HG02763 (cell line): Measurements from ENCODE around the gene AMPH.
"Not testable (repeated sequence)": the region's sequence is repeated elsewhere in the genome, so short reads cannot be mapped to it uniquely, and the experiment has no call there.

Source experiments
- ATAC-seq: cut with Tn5 transposase; IDR thresholded peaks from one replicate; pipeline ENCODE4 v1.9.1; 2021; ENCODE audit warnings: mild to moderate bottlenecking, moderate library complexity; ENCODE audit not compliant: unreplicated experiment

The AMPH gene

DNA sequence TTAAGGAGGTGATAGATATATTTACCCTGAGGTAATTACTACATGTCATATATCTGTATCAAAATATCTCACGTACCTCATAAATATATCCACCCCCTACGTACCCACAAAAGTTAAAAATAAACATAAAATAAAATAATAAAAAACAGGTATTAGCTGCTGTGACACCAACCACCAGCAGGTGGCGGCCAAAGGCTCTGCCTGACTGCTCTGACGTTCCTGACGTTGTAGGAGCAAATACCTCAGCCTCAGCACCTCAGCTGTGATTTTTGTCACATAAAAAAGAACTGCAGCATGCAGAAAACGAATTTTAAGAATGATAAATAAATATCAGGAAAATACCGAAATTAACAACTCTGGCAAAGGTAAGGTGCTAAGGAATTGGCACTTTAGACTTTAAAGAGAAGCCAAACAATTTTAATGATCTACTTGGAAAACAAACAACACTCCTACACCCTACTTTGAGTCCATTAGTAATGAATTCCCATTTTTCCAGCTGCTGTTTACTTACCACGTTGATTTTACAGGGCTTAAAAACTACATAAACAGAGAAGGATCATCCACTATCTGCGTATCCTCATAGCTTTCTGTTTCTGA, 232.3 kb downstream of the AMPH start:
- ATAC-seq, result no peak

DNA sequence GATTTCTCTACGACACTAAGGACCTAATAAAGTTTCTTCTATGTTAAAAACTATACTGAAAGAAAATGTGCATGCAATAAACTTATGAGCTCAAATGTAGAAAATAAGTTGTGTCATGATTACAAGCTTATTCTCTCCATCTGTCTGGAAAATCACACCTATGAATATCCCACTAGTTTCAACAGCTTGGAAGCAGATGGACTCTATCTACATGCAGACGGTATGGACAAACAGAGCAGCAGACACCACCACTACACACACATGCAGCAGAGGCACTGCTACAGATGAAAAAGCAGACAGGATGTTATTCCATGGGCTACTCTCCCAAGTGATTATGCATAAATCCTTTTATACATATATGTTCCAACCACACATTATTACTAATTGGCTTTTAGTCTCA, 234.3 kb downstream of the AMPH start:
- no peak for ATAC-seq

DNA sequence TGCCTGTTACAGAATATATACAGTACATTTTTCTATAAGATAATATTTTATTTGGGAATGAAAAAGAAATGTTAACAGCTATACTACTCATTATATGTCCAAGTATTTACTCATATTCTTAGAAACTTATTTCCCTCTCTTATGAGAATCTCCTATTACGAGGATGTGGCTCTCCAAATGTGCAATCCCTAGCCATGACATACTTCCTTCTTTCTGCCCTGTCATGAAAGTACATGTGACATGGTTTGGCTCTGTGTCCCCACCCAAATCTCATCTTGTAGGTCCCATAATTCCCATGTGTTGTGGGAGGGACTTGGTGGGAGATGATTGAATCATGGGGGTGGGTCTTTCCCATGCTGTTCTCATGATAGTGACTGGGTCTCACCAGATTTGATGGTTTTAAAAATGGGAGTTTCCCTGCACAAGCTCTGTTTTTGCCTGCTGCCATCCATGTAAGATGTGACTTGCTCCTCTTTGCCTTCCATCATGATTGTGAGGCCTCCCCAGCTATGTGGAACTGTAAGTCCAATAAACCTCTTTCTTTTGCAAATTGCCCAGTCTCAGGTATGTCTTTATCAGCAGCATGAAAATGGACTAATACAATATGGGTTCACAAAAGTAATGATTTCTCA, 235.1 kb downstream of the AMPH start:
- ATAC-seq, result not testable (repeated sequence)

DNA sequence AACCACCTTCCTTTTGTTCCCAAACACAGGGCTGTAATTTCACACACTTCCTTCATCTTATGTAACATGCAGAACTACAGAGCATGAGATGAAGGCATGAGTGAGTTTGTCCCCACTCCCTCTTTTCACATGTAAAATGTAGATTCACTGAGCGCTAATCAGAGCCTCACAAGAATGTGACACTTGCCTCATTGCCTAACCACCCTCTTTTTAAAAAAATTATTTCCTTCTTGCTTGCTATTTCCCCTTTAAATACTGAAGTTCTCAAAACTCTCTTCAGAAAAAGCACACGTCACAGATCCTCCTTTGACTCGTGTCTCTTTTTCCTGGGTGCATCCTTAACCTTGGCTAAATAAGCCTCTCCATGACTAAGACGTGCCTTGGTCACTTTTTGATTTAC, 236.5 kb downstream of the AMPH start:
- ATAC-seq, result no peak

DNA sequence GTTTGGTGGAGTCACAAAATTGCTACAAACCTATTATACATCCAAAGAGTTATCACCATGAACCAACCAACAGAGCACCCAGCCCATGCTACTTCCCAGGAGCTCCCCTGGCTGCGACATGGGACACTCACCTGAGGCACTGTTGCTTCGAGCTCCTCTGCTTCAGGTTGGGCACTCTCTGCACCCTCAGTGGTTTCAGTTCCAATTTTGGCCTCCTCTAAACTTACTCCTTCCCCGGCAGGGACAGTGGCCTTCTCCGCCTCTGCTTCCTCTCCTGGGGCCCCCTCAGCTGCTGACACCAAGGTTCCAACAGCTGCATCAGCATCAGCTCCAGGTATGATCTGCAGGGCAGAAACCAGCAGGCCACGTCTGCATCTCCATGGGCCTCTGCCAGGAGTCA, 237.3 kb downstream of the AMPH start:
- peak; percentile 48 for ATAC-seq

DNA sequence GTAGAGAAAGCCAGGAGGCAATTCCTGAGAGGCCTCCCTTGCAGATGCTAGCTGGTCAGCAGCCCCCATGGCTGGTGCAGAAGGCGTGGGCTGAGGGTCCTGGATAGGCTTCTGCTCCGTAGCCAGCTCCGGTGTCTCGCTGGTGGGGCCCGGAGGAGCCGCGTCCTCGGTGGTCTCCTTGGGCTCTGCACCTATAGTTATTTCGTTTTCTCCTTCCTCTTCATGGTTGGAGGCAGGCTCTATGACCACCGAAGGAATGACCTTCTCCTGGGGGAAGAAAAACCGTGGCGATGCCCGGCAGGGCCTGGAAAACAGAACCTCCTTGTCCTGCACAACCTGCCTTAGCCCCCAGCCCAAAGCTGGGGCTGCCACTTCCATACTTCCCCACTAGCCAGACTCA, 239.4 kb downstream of the AMPH start:
- ATAC-seq, result no peak

DNA sequence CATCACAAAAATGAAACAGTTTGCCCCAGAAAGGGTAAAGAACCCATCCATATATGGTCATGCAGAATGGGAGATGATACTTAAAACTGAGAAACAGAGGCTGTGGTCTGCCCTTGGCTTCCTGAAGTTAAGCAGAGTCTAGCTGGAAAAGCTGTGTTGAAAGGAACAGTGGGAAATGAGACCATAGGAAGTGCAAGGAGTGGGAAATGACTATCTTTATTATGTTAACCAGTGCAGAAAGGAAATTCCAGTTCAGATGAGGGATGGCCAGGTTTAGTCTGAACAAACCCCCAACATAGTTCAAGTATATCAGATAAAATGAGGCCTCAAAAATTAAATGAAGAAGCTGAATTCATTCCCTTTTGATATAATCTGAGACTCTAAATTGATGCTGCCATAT, 245.5 kb downstream of the AMPH start:
- no peak for ATAC-seq

DNA sequence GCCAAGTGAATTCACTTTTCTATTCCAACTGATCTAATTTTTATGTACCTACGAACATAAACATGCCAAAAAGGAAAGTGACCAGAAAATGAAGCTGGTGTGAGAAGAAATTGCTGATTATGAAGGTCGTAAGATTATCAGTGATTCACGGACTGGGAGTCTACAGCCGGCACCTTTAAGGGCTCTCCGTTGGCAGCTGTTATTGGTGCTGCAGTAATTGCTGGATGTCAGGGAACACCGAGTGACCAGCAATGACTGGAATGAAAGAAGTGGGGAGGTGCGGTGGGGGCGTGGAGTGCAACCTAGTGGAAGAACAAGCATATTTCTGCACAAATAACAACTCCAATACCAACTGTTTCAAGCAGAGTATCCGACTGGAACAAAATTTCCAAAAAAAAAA, 247.9 kb downstream of the AMPH start:
- no peak for ATAC-seq

DNA sequence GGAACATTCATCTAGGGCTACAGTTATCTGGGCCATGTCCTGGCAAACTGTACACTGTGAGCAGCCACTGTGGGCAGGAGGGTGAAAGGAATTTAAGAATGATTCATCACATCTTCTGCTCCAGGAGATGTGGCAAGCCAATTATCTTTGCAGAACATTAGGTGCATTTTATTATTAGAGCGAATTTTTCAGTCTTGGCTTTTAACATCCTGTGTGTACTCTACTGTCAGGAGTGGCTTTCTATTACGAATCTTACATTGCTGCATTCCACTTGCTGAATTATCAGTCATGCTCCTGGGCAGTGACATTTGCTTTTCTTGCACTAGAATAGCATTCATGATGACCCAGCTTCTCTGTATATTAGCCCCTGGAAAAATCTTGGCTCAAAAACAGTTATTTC, 248.5 kb downstream of the AMPH start:
- no peak for ATAC-seq

DNA sequence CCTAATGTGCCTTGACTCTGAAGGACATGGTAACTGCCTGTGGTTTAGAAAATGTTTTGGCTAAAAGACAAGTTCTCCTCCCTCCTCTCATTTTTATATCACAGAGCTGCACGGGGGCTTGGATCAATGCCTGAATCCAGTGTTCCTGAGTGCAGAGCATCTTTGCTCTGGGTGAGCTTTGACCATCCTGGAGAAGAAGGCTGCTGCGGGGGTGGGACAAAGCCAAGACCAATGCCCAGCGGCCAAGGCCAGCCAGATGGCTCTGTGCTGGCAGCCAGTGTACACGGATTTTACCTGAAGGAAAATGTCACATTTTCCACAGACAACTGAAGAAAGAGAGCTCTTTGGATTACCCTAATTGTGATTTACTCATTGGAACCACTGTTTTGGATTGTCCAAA, 255.7 kb downstream of the AMPH start:
- no peak for ATAC-seq

DNA sequence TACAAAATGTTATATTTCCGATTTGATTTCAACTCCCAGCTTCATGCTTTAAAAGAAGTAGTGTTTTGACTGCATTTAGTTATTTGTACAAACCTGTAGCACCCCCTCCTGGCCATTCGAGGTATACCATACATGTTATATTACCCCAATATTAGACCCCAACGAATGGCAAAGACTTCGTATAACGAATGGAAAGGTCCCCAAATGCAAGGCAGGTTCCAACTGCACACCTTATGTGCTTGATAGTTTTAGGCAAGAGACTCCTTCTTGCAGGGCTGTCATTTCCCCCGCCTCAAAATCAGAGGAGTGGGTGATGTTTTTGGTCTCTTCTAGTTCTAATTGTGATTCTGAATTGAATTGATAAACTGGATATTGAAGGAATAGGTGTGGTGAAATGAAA, 256.7 kb downstream of the AMPH start:
- no peak for ATAC-seq

DNA sequence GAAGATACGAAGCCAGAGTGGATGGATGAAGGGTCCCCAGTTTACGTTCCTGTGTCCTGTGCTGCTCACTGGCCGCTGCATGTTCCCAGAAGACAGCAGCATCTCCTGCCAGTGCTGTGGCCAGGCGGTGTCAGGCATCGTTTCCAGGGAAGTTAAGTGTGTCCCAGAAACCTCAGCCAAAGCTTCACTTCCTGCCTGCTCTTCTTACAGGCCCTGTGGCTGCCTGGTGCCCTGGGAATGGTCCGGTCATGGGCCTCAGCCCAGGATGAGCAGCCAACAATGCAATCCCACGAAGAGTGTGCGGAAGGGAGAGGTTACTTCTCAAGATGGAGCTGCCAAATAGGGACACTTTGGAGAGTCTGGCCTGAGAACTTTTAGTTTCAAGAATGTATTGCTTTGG, 258.0 kb downstream of the AMPH start:
- no peak for ATAC-seq

DNA sequence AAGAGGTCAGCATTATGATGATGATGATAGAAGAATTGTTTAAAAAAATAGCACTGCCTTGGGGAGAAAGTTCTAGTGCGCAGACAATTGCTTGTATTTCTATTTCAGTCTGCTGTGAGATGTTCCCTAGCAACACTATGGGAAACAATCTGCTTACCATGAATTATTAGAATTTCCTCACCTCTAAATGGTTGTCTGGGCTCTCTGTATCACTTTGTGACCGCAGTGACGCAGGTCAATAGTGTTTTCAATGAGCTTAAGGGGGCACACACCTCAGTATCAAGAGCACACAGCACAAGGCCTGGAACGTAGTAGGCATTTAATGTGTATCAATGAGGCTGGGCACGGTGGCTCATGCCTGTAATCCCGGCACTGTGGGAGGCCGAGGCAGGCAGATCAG, 258.9 kb downstream of the AMPH start:
- ATAC-seq, result no peak

DNA sequence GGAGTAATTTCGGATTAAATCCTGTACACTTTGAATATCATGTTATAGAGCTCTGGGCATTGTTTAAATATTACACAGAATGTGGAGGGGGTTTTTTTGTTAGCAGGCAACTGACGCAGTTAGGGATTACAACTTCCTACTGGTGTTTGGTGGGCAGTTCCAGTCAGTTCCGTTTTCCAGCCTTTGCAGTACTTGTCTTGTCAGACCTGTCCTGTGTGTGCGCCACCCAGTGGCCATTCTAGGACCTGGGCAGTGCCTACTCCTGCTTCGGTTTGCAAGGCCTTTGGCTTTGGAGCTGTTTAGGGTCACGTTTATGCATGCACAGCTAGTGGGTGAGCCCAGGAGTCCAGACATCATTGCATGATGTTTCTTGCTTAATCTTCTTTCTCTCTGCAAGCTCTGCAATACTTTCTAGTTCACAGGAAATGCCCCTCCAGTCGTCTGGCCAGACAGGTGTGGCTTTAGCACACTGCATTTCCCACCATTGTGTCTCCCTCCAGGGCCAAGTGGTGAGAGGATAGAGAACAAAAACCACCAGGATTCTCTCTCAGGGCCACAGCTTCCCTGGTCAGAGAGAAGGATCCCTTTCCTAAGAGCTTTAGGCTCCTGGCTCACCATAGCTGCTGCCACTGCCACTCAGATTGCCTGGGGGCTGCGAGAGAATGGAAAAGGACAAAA, 261.2 kb downstream of the AMPH start:
- peak; percentile 70 for ATAC-seq

DNA sequence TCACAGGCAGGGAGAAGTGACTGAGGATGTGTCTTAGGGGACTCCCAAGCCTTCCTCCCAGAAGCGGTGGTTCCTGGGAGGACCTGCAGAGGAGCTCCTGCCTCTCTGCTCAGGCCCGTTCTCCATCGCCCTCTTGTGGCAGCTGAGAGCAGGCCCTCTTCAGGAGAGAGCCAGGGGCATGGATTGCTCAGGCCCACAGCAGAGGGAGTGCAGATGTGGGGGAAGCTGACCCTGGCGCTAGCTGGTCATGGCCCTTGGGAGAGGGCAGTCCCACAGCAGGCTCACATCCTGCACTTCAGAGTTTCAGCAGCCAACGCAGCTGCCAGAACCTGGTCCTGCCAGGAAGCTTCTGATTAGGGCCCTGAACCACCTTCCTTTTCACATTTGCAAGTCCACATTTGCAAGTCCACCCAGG, 263.0 kb downstream of the AMPH start:
- ATAC-seq, result peak; percentile 41

DNA sequence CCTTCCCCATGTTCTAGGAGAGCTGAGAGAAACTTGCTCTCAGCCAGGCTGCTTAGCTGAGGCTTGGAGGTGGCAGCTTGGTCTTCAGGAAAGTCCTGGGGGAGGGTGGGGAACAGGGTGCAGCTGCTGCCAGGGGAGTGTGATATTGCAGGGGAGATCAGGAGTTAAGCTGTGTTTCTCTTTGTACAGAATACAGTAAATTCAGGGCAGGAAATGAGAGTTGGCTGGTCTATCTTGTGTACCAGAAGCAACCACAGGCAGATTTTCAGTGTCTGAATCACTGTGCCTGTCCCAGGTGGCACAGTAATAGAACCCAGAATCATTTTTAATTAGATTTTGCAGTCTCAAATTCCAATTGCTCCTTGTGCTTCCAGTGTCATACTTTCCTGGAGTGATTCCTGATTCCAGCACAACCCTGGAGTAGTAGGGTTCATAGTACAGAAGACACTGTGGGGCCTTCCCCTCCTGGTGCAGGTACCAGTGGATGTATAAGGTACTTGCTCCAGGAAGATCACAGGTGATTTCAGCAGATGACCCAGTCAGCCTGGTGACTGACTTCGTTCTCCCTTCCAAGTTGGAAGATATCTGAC, 263.8 kb downstream of the AMPH start:
- peak; percentile 70 for ATAC-seq

DNA sequence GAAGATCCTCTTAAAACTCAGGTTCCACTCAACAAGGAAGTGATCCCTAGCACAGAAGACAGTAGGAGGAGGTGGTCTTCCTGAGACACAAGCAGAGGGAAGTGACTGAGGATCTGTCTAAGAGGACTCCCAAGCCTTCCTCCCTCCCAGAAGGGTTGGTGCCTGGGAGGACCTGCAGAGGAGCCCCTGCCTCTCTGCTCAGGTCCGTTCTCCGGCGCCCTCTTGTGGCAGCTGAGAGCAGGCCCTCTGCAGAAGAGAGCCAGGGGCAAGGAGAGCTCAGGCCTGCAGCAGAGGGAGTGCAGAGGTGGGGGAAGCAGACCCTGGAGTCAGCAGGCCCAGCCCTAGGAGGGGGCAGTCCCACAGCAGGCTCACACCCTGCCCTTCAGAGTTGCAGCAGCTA, 267.8 kb downstream of the AMPH start:
- not testable (repeated sequence) for ATAC-seq

DNA sequence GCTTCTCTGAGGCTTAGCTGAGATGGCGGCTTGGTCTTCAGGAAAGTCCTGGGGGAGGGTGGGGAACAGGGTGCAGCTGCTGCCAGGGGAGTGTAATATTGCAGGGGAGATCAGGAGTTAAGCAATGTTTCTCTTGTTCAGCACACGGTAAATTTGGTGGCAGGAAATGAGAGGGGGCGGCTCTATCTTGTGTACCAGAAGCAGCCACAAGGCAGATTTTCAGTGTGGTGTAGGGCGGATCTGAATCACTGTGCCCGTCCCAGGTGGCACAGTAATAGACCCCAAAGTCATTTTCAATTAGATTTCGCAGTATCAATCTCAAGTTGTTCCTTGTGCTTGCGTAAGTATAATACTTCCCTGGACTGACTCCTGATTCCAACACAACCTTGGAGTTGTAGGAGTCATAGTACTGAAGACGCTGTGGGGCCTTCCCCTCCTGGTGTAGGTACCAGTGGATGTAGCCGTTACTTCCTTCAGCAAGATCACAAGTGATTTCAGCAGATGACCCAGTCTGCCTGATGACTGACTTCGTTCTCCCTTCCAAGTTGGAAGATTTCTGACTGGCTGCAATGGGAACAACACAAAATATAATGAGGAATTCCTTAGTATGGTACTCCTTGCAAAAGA, 268.4 kb downstream of the AMPH start:
- ATAC-seq, result peak; percentile 40

DNA sequence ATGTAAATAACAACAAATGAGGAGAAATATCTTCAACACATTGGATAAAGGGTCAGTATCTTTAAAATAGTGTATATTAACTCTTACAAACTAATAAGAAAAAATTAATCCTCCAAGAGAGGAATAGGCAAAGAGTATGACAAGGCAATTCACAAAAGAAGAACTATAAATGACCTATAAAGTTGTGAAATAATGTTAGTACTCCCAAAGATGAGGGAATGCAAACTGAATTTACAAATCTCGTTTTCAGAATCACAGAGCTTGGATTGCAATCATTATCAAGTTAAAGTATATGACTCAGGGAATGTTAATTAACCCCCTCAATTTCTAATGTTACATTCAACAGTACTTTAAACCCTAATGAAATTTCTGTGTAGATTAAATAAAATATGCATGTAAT, 270.4 kb downstream of the AMPH start:
- no peak for ATAC-seq

DNA sequence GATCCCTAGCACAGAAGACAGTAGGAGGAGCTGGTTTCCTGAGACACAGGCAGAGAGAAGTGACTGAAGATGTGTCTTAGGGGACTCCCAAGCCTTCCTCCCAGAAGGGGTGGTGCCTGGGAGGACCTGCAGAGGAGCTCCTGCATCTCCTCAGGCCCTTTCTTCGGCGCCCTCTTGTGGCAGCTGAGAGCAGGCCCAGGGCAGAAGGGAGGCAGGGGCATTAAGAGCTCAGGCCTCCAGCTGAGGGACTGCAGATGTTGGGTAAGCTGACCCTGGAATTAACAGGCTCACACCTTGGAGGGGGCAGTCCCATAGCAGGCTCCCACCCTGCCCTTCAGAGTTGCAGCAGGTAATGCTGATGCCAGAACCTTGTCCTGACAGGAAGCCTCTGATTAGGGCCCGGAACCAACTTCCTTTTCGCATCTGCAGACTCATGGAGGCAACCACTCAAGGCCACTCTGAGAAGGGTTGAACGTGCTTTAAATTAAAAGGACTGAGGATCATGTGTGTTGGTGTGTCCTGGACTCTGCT, 272.0 kb downstream of the AMPH start:
- ATAC-seq, result peak; percentile 74

DNA sequence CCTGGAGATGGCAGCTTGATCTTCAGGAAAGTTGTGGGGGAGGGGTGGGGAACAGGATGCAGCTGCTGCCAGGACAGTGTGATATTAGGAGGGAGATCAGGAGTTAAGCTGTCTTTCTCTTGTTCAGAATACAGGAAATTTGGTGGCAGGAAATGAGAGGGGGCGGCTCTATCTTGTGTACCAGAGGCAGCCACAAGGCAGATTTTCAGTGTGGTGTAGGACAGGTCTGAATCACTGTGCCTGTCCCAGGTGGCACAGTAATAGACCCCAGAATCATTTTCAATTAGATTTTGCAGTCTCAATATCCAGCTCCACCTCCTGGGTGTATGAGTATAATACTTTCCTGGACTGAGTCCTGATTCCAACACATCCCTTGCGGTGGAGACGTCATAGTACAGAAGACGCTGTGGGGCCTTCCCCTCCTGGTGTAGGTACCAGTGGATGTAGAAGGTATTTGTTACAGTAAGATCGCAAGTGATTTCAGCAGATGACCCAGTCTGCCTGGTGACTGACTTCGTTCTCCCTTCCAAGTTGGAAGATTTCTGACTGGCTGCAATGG, 272.8 kb downstream of the AMPH start:
- not testable (repeated sequence) for ATAC-seq
